GM19240 (cell line): ENCODE data around the gene THAP10.

Experiments
- DNase-seq: peaks from one replicate; pipeline ENCODE4 v3.0.0; 2011; ENCODE audit warnings: low spot score; ENCODE audit not compliant: insufficient read length

THAP10 gene

GRCh38 chr15:70853973-70854665, 38.1 kb downstream of the THAP10 start, which contains the start of gene LARP6:
Gene LARP6 (minus strand): TSS chr15:70854157. CDS start chr15:70854088, 69 bp downstream.
- no peak for DNase-seq

GRCh38 chr15:70853318-70853972, 38.8 kb downstream of the THAP10 start:
- no peak for DNase-seq

DNA sequence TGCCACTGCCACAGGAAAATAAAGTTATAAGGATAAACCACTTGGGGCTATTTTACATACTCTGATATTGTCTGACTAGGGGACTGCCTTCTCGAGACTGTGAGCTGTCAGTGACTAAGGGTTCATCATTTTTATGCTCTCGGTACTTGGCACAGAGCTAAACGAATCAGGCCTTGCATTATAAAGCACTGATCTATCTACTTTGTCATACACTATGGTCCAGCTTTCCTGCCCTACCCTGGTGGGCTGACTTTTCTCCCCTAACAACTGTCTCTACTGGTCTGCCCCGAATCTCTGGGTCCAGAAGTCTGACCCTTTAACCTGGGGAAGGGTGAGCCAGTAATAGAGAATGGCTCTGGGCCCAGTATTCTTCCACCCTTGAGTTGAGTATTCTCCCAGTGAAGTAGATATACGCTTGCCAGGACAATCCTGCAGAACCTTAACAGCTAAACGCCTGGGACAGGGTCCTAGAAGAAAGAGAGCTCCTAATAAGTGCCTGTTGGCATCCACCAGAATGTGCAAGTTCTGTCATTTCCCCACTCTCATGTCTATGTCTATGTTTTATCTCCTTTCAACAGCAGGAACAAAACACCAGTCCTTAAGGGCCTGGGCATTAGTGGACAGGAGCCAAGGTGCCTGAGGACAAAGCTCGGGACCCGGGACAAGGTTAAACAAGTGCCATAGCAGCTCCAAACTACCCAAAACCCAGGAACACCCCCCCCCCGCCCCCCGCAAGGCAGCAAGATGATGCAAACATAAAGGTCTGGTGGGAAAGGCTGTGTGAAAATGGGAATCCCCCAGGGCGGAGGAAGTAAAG, 39.5 kb downstream of the THAP10 start:
- DNase-seq = no peak

DNA sequence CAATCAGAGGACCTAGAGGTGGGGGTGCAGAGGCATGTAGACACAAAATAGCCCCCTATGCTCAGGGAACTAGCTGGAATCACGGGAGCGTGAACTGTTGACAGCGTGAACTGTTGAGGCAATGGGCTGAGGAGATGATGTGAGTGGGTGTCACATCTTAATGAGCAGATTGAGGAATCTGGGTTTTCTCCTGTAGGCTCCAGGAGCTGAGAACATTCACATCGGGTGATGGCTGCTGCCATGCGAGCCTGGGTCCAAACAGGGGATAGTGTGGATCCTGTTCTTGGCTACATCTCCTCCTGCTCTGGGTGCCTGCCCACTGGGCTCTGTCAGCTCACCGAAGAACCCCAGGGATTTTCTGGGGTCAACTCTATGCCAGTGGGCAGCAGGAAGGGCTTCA, 40.3 kb downstream of the THAP10 start:
- no peak for DNase-seq

GRCh38 chr15:70845602-70846360, 46.5 kb downstream of the THAP10 start:
- DNase-seq = no peak

GRCh38 chr15:70837476-70837875, 54.8 kb downstream of the THAP10 start:
- no peak for DNase-seq

DNA sequence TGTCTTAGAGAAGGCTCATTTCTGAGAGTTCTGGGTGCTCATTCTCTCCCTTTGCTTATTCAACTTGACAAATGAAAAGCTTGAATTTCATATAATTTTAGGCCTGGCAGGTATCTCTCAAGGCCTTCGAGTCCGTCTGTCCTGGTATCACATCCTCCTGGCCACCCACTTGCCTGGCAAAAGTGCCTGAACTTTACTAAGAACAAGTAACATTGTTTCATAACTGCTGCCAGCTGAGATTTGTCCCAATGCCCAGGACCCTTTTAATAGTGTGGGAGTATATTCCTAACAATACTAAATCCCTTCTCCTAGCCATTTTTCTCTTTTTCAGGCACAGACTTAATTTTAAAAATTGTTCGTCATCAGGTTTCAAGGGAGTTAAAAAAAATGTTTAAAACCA, 56.4 kb downstream of the THAP10 start:
- no peak for DNase-seq

DNA sequence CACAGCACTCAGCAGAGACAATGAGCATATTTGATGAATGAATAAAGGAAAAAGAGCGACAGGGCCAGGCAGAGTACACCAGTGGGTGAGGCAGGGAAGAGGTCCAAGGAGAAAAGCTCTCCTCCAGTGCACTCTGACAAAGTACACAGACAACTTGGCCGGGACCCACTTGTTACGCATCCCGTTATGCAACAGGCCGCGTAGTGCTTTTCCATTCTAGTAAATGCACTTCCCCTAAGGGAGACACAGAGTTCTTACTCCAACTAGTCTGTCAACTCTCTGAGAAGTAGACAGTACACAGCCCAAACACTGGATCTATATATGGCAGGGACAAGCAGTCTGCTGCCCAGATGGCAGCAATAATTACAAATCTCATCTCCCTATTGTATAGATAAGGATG, 56.8 kb downstream of the THAP10 start:
- DNase-seq = no peak

DNA sequence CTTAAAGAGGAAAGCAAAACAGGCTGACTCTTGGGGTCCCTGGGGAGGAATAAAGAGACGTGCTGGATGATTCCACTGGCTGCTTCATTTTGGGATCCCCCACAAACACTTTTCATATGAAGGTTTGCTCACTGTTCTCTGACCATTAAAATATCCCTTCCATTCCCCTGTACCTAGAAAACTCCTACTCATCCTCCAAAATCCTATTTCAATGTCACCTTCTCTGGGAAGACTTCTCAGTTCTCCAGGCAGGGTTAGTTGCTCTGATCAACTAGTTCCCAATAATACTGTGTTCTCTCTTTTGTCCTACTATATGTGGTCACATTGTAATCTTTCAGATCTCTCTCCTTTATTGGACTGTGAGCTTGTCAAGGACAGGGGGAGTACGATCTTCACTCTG, 57.2 kb downstream of the THAP10 start:
- DNase-seq = no peak

DNA sequence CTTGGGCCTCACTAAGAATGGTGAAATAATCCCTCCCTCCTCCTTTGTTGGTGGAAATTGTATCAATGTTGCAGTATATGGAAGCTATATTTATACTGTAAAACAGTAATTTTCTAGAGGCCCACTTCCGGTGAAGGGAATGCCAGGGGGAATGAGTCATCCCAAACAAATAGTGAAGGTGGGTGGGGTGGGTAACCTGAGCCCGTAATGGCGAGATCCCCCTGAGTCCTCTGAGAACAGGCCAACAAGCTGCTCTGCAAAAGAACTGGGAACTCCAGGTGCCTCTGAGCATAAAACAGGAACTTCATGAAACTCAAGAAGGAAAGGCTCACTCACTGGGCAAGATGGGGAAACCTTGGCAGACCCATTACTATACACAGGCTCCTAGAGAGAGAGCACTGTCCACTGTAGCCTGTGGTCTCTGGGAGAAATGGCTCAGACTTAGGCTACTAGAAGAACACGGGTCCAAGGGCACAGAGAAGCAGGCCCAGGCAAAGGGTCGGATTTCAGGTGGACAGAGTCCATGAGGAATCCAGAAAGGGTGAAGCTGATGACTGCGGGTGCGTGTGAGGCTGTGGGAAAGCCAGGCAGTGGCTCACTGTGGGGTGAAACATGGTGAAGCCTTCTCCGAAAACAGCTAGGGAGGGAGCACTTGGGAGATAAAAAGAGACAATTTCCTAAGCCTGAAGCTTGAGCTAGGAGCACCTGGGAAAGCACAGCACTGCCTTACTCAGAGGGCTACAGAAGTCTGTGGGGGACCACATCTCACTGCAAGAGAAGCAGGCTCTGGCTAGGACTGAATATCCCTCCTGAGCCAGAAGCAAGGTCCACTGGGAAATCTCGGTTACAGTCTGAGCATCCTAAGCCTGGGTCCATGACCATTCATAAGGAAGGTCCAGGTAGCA, 58.1 kb downstream of the THAP10 start:
- DNase-seq = no peak

DNA sequence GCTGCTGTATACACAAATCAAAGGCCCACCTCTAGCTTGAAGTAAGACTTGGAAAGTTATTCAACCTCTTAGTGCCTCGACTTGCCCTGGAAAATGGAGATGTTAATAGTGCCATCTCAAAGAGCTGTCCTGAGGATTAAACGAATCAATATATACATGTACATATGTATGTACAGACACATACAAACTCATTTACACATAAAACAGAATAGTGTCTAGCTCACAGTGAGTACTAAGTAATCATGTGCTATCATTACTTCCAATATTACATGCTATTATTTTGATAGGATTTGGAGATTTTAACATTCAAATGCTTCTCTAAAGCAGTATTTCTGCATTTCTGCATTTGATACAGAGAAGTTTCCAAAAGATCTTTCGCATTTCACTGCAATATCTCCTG, 58.8 kb downstream of the THAP10 start:
- DNase-seq = no peak

DNA sequence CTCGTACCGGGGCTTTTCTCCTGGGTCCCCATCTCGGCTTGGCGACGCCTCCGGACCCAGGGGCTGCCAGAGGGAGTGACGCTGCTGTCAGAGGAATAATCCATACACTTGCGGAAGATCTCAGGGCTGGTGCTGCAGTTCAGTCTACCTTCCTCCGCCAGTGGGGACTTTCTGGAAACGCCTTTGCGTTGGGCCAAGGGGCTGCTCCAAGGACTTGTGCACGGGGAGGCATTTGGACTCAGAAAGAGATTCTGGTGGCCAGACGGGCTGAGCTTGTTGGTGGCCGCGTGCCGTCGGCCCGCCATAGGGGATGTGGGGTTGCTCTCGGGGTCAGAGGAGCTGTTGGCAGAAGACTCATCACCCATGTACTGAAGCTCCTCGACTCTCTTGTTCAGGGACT, 60.1 kb downstream of the THAP10 start:
- DNase-seq = no peak
